Calu3 (cell line): Measurements from ENCODE around the gene MAMLD1. TPM values are rescaled to one million over a fixed set of nuclear protein-coding genes. Genes with fewer than 3 reads are reported as not detected.

Experiments
- BruUV-seq: library from RNA; stranded (reverse); fragments of 400-500 nt; replicated peaks from 2 replicates; lab custom pipeline; 2021; lab: Mats Ljungman, UMichigan
- CTCF ChIA-PET: fragments of 300-600 bp; sonication (Branson Sonifier 250); formaldehyde crosslinking; loops from one replicate; lab custom pipeline; 2022; ENCODE audit warnings: antibody characterized with exemption; lab: Charles Lee
- DNase-seq: peaks from one replicate; pipeline ENCODE4 v3.0.0; 2022
- H3K27ac Mint-ChIP-seq: one replicate; pipeline ENCODE4 v1.8.0; 2022; ENCODE audit warnings: mixed read lengths; ENCODE audit not compliant: unreplicated experiment
- H3K27me3 Mint-ChIP-seq: one replicate; pipeline ENCODE4 v1.8.0; 2022; ENCODE audit warnings: mixed read lengths; ENCODE audit not compliant: unreplicated experiment
- H3K36me3 Mint-ChIP-seq: one replicate; pipeline ENCODE4 v1.8.0; 2022; ENCODE audit warnings: mild to moderate bottlenecking, moderate library complexity, mixed read lengths; ENCODE audit not compliant: insufficient read depth, unreplicated experiment
- H3K4me1 Mint-ChIP-seq: one replicate; pipeline ENCODE4 v1.8.0; 2022; ENCODE audit warnings: mild to moderate bottlenecking, low read depth, mixed read lengths; ENCODE audit not compliant: unreplicated experiment
- H3K4me3 Mint-ChIP-seq: one replicate; pipeline ENCODE4 v1.8.0; 2022; ENCODE audit warnings: mild to moderate bottlenecking, low read depth, moderate library complexity, mixed read lengths; ENCODE audit not compliant: unreplicated experiment
- H3K9me3 Mint-ChIP-seq: one replicate; pipeline ENCODE4 v1.8.0; 2022; ENCODE audit warnings: low read depth, mixed read lengths; ENCODE audit not compliant: unreplicated experiment
- intact Hi-C: fragments of 100-400 bp; cut with micrococcal nuclease; formaldehyde crosslinking; loops from one replicate; pipeline ENCODE4 v1.10.0; 2022; ENCODE audit not compliant: unreplicated experiment
- total RNA-seq: library from RNA; stranded (reverse); gene quantifications from 2 replicates; pipeline ENCODE4 v1.2.3, GENCODE V29; 2022
- TF ChIP-seq, protein P1 (sequence below): fragments of 200-600 bp; IDR thresholded peaks from one replicate; pipeline ENCODE4 v1.8.0; 2022; ENCODE audit warnings: antibody characterized with exemption; ENCODE audit not compliant: unreplicated experiment

Gene MAMLD1
- total RNA-seq, 1 experiment from 2014 or later, result 8.8 TPM

DNA sequence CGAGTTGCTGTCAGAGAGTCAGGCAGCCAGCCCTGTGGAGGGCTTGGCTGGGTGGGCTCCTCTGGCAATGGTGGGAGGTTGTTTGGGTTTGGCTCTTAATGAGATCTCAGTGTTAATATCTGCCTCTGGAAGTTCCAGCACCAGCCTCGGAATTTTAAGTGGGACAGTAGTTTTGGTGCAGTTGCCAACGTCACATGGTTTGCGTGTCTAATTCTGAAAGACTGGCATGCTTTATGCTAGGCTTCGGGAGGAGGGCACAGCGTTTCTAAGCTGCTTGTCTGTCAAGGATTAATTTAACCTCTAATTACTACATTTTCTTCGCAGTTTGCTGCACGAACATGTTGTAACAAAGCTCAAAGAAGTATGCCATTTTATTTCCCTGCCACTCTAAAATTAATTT is 9.2 kb downstream of the MAMLD1 start:
- CTCF ChIA-PET, result no interaction called here
- Mint-ChIP-seq H3K9me3 (no peaks in the 10 kb centered on the region), H3K36me3 (no peaks in the 10 kb centered on the region), H3K4me1 (no peaks in the 10 kb centered on the region), H3K4me3 (no peak overlapping the region), H3K27ac (no peak overlapping the region), H3K27me3 (no peaks in the 10 kb centered on the region)
- BruUV-seq, result no TSS peak
- no peak for DNase-seq
- TF ChIP-seq, protein P1, sequence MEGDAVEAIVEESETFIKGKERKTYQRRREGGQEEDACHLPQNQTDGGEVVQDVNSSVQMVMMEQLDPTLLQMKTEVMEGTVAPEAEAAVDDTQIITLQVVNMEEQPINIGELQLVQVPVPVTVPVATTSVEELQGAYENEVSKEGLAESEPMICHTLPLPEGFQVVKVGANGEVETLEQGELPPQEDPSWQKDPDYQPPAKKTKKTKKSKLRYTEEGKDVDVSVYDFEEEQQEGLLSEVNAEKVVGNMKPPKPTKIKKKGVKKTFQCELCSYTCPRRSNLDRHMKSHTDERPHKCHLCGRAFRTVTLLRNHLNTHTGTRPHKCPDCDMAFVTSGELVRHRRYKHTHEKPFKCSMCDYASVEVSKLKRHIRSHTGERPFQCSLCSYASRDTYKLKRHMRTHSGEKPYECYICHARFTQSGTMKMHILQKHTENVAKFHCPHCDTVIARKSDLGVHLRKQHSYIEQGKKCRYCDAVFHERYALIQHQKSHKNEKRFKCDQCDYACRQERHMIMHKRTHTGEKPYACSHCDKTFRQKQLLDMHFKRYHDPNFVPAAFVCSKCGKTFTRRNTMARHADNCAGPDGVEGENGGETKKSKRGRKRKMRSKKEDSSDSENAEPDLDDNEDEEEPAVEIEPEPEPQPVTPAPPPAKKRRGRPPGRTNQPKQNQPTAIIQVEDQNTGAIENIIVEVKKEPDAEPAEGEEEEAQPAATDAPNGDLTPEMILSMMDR, result no peak
- intact Hi-C loops, result no loop called here

DNA sequence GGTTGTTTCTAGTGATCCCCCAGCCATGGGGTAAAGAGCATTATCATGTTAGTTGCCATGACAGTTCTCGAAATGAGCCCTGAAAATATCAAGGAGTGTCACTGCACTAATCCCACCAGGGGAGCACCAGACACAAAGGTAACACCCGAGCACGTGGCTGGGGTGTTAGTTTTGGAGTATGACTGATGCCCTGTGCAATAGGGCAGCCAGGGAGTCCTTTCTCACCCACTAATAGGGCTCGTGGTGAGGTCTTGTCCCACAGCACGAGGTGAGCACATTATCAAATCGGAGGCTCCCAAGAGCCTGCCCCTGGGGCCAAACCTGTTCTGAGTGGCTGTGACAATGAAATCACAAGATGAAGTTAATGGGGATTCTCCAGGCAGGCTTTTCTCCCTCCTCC is 9.6 kb downstream of the MAMLD1 start:
- H3K4me1 Mint-ChIP-seq, result no peaks in the 10 kb centered on the region
- H3K9me3 Mint-ChIP-seq, result no peaks in the 10 kb centered on the region
- intact Hi-C loops, result no loop called here
- BruUV-seq, result no TSS peak
- H3K27ac Mint-ChIP-seq, result no peak overlapping the region
- no peaks in the 10 kb centered on the region for H3K27me3 Mint-ChIP-seq
- H3K36me3 Mint-ChIP-seq, result no peaks in the 10 kb centered on the region
- CTCF ChIA-PET, result no interaction called here
- no peak overlapping the region for H3K4me3 Mint-ChIP-seq
- no peak for DNase-seq
- TF ChIP-seq, protein P1, result no peak

DNA sequence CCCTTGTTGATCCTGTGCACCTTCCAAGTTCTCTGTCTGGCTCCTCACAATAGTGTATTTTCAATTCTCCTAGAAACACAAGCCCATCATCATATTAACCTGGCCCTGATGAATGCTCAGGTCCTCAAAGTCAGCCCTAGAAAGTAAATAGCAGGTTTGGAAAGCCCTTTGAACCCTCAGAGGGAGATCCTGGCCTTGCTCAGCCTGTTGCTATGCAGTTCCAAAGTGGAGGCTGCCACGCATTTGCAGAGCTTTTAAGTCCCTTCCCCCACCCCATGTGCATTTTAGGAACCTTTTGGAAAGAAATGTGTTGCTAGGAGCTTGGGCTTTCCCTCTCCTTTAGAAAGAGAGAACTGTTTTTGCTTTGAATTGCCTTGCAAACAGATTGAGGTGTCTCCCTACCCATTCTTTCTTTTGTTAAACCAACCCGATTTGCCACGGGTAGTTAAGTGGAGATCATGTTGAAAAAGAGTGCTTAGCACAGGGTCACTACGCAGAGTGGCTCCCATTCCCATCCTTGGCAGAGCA is 12.2 kb downstream of the MAMLD1 start:
- BruUV-seq, result no TSS peak
- H3K4me3 Mint-ChIP-seq, result no peak overlapping the region
- H3K36me3 Mint-ChIP-seq, result no peaks in the 10 kb centered on the region
- no peak overlapping the region for H3K27ac Mint-ChIP-seq
- H3K4me1 Mint-ChIP-seq, result peaks cover 6% of the 10 kb centered on the region
- TF ChIP-seq, protein P1, result no peak
- CTCF ChIA-PET, result no interaction called here
- no peak for DNase-seq
- H3K9me3 Mint-ChIP-seq, result no peaks in the 10 kb centered on the region
- intact Hi-C loops, result no loop called here
- H3K27me3 Mint-ChIP-seq, result no peaks in the 10 kb centered on the region

DNA sequence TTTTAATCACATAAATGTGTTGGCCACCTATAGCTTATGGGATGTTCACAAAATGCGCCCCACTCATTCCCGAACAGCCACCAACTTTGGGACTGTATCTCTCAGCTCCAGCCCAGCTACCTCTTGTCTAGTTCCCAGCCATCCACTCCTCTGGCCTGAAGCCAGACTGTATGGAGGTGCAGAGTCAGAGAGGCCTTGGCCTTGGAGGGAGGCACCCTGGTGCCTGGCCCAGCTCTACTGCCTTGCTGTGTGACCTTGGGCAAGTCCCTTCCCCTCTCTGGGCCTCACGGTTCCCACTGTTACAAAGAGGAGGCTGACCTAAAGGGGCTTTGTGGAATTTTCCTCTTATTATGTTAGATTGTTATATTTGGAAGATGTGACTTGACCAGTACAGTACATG is 13.9 kb downstream of the MAMLD1 start:
- intact Hi-C loops, result no loop called here
- BruUV-seq, result no TSS peak

More for the DNA sequence above, 13.9 kb downstream of the MAMLD1 start:
- Mint-ChIP-seq H3K4me3 (no peak overlapping the region), H3K36me3 (no peaks in the 10 kb centered on the region), H3K27me3 (no peaks in the 10 kb centered on the region), H3K9me3 (no peaks in the 10 kb centered on the region), H3K4me1 (peaks cover 6% of the 10 kb centered on the region), H3K27ac (no peak overlapping the region)
- TF ChIP-seq, protein P1, result no peak
- DNase-seq, result no peak
- CTCF ChIA-PET, result no interaction called here
